Epithelial cell of esophagus (primary cell): Measurements from ENCODE around the gene NR2C2.
"Not testable (repeated sequence)": the region's sequence is repeated elsewhere in the genome, so short reads cannot be mapped to it uniquely, and the experiment has no call there.

ENCODE experiments used
- DNase-seq: peaks from one replicate; pipeline ENCODE4 v3.0.0; 2010; ENCODE audit warnings: low read depth
- H3K4me3 ChIP-seq: 2 replicates; pipeline ENCODE4 v1.5.1; 2011; ENCODE audit warnings: mild to moderate bottlenecking, low read length, control low read depth
- CTCF ChIP-seq: IDR thresholded peaks from 2 replicates; pipeline ENCODE4 v1.5.1; 2011; ENCODE audit warnings: low read depth, mild to moderate bottlenecking, low read length, control low read depth, inconsistent platforms; ENCODE audit not compliant: insufficient read depth; ENCODE audit errors: missing control alignments

Gene NR2C2

GRCh38 chr3:14997941-14998340, 50.6 kb downstream of the NR2C2 start:
- no peak overlapping the region for H3K4me3 ChIP-seq
- no peak for DNase-seq
- TF ChIP-seq CTCF = no peak

- H3K4me3 ChIP-seq, DNase-seq: not testable (repeated sequence)
These were observed 51.8 kb downstream of the NR2C2 start for GRCh38 chr3:14999182-14999581.

- H3K4me3 ChIP-seq = no peak overlapping the region
- no peak for TF ChIP-seq CTCF
- peak; percentile 64 for DNase-seq
These were observed 60.3 kb downstream of the NR2C2 start for GRCh38 chr3:15007681-15008141.

- H3K4me3 ChIP-seq = no peak overlapping the region
- no peak for TF ChIP-seq CTCF
- DNase-seq = no peak
These were observed 61.8 kb downstream of the NR2C2 start for GRCh38 chr3:15009167-15009566.

- no peak for TF ChIP-seq CTCF
- H3K4me3 ChIP-seq = no peak overlapping the region
- peak; percentile 82 for DNase-seq
These were observed 63.3 kb downstream of the NR2C2 start for GRCh38 chr3:15010664-15011063.

- DNase-seq = peak; percentile 76
- H3K4me3 ChIP-seq = no peak overlapping the region
- TF ChIP-seq CTCF = no peak
These were observed 63.8 kb downstream of the NR2C2 start for GRCh38 chr3:15011174-15011573.

- no peak for DNase-seq
- H3K4me3 ChIP-seq = no peak overlapping the region
- TF ChIP-seq CTCF = no peak
These were observed 67.4 kb downstream of the NR2C2 start for GRCh38 chr3:15014606-15015328.
